GM12878 (cell line): ENCODE results near the gene SFN.

Experiments
- CBX5 ChIP-seq: sonication (generic); IDR thresholded peaks from 2 replicates; pipeline ENCODE4 v1.6.1; 2016; ENCODE audit warnings: low read depth, moderate library complexity, mild to moderate bottlenecking, inconsistent platforms
- CTCF ChIP-seq, 3 experiments: IDR thresholded peaks in 2 of 3; conservative IDR thresholded peaks in 1 of 3; 2 replicates each; pipeline ENCODE4 v1.5.1; 2011; ENCODE audit warnings: low read depth in 3 of 3, low read length in 3 of 3, mild to moderate bottlenecking in 3 of 3, control low read depth in 2 of 3, moderate library complexity in 2 of 3, inconsistent platforms in 1 of 3, mixed read lengths in 1 of 3; ENCODE audit not compliant: control insufficient read depth in 2 of 3, insufficient read depth in 1 of 3; ENCODE audit errors: extremely low read depth in 1 of 3
- EZH2 ChIP-seq: IDR thresholded peaks from 2 replicates; pipeline ENCODE4 v1.6.1; 2012; ENCODE audit warnings: low read depth, mild to moderate bottlenecking, control low read depth, inconsistent platforms, low read length, borderline replicate concordance; ENCODE audit not compliant: control insufficient read depth
- HDAC2 ChIP-seq: fragments of 200-600 bp; sonication (generic); IDR thresholded peaks from 2 replicates; pipeline ENCODE4 v1.6.1; 2017
- KAT2A ChIP-seq: conservative IDR thresholded peaks from 2 replicates; pipeline ENCODE4 v1.6.1; 2011; ENCODE audit warnings: low read depth, low read length; ENCODE audit not compliant: control insufficient read depth
- POLR2A ChIP-seq: IDR thresholded peaks from 2 replicates; pipeline ENCODE4 v1.6.1; 2011; ENCODE audit warnings: low read depth, mild to moderate bottlenecking, low read length
- RAD51 ChIP-seq: fragments of 450-650 bp; IDR thresholded peaks from 2 replicates; pipeline ENCODE4 v1.6.1; 2016; ENCODE audit warnings: moderate library complexity, mild to moderate bottlenecking, inconsistent platforms
- TCF7 ChIP-seq: IDR thresholded peaks from 2 replicates; pipeline ENCODE4 v1.6.1; 2014; ENCODE audit warnings: antibody characterized with exemption, borderline replicate concordance
- ZBED1 ChIP-seq: IDR thresholded peaks from 2 replicates; pipeline ENCODE4 v1.6.1; 2016; ENCODE audit warnings: borderline replicate concordance
- TF ChIP-seq, protein P1 (sequence below): IDR thresholded peaks from 2 replicates; pipeline ENCODE4 v1.6.1; 2012; ENCODE audit warnings: mild to moderate bottlenecking, low read depth, low read length

- no peak for TF ChIP-seq HDAC2
- TF ChIP-seq RAD51: no peak
- TF ChIP-seq KAT2A: no peak
- no peak for TF ChIP-seq POLR2A
- TF ChIP-seq, protein P1, sequence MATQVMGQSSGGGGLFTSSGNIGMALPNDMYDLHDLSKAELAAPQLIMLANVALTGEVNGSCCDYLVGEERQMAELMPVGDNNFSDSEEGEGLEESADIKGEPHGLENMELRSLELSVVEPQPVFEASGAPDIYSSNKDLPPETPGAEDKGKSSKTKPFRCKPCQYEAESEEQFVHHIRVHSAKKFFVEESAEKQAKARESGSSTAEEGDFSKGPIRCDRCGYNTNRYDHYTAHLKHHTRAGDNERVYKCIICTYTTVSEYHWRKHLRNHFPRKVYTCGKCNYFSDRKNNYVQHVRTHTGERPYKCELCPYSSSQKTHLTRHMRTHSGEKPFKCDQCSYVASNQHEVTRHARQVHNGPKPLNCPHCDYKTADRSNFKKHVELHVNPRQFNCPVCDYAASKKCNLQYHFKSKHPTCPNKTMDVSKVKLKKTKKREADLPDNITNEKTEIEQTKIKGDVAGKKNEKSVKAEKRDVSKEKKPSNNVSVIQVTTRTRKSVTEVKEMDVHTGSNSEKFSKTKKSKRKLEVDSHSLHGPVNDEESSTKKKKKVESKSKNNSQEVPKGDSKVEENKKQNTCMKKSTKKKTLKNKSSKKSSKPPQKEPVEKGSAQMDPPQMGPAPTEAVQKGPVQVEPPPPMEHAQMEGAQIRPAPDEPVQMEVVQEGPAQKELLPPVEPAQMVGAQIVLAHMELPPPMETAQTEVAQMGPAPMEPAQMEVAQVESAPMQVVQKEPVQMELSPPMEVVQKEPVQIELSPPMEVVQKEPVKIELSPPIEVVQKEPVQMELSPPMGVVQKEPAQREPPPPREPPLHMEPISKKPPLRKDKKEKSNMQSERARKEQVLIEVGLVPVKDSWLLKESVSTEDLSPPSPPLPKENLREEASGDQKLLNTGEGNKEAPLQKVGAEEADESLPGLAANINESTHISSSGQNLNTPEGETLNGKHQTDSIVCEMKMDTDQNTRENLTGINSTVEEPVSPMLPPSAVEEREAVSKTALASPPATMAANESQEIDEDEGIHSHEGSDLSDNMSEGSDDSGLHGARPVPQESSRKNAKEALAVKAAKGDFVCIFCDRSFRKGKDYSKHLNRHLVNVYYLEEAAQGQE: no peak
- TF ChIP-seq CBX5: no peak
- TF ChIP-seq CTCF (IDR thresholded peaks at IDR 0.05 in 2 of 3, conservative IDR thresholded peaks at IDR 0.05 in 1 of 3; ENCODE audit: control insufficient read depth in 2 of 3, extremely low read depth in 1 of 3, insufficient read depth in 1 of 3, low read depth in 3 of 3, low read length in 3 of 3): no peak
- TF ChIP-seq TCF7: no peak
- no peak for TF ChIP-seq ZBED1
- no peak for TF ChIP-seq EZH2
Observed at GRCh38 chr1:26857473-26858060, 5.4 kb upstream of the SFN start.
